HL-60 (cell line): ENCODE data around the gene AFAP1L2.
"Not testable (repeated sequence)": the region's sequence is repeated elsewhere in the genome, so short reads cannot be mapped to it uniquely, and the experiment has no call there.

ENCODE experiments used
- DNase-seq, 2 experiments: peaks; one replicate each; pipeline ENCODE4 v3.0.0-alpha.2; 2010 to 2020; ENCODE audit warnings: low read depth in 1 of 2, low spot score in 1 of 2
- H3K27ac ChIP-seq: fragments of 250-450 bp; sonication (Bioruptor Pico); replicated peaks from 2 replicates; pipeline ENCODE4 v1.5.1; 2020; ENCODE audit warnings: mild to moderate bottlenecking, moderate library complexity
- H3K27me3 ChIP-seq: fragments of 250-450 bp; sonication (Bioruptor Pico); 2 replicates; pipeline ENCODE4 v1.5.1; 2021; ENCODE audit warnings: mild to moderate bottlenecking, moderate library complexity; ENCODE audit not compliant: insufficient read depth, poor library complexity, severe bottlenecking
- H3K4me3 ChIP-seq: replicated peaks from 2 replicates; pipeline ENCODE4 v1.5.1; 2011; ENCODE audit warnings: mild to moderate bottlenecking, control low read depth, low read length; ENCODE audit not compliant: insufficient read depth
- CTCF ChIP-seq: IDR thresholded peaks from one replicate; pipeline ENCODE4 v1.5.1; 2011; ENCODE audit warnings: low read length, control low read depth, inconsistent platforms; ENCODE audit not compliant: insufficient read depth
- GABPA ChIP-seq: IDR thresholded peaks from 2 replicates; pipeline ENCODE4 v1.6.1; 2012; ENCODE audit warnings: low read depth
- POLR2AphosphoS5 ChIP-seq: IDR thresholded peaks from 2 replicates; pipeline ENCODE4 v1.6.1; 2012; ENCODE audit warnings: low read depth
- SPI1 ChIP-seq: IDR thresholded peaks from 2 replicates; pipeline ENCODE4 v1.6.1; 2012; ENCODE audit warnings: low read depth, mild to moderate bottlenecking, borderline replicate concordance
- TF ChIP-seq, protein P1 (sequence below): IDR thresholded peaks from 2 replicates; pipeline ENCODE4 v1.6.1; 2012; ENCODE audit warnings: low read depth; ENCODE audit not compliant: insufficient replicate concordance

AFAP1L2 gene

GRCh38 chr10:114335614-114336013, 68.7 kb downstream of the AFAP1L2 start:
- H3K27me3 ChIP-seq, result no peaks in the 10 kb centered on the region
- H3K27ac ChIP-seq, result no peak overlapping the region
- no peak overlapping the region for H3K4me3 ChIP-seq
- no peak for DNase-seq
- TF ChIP-seq SPI1 (no peak), GABPA (no peak), CTCF (no peak), POLR2AphosphoS5 (no peak)
- TF ChIP-seq, protein P1, sequence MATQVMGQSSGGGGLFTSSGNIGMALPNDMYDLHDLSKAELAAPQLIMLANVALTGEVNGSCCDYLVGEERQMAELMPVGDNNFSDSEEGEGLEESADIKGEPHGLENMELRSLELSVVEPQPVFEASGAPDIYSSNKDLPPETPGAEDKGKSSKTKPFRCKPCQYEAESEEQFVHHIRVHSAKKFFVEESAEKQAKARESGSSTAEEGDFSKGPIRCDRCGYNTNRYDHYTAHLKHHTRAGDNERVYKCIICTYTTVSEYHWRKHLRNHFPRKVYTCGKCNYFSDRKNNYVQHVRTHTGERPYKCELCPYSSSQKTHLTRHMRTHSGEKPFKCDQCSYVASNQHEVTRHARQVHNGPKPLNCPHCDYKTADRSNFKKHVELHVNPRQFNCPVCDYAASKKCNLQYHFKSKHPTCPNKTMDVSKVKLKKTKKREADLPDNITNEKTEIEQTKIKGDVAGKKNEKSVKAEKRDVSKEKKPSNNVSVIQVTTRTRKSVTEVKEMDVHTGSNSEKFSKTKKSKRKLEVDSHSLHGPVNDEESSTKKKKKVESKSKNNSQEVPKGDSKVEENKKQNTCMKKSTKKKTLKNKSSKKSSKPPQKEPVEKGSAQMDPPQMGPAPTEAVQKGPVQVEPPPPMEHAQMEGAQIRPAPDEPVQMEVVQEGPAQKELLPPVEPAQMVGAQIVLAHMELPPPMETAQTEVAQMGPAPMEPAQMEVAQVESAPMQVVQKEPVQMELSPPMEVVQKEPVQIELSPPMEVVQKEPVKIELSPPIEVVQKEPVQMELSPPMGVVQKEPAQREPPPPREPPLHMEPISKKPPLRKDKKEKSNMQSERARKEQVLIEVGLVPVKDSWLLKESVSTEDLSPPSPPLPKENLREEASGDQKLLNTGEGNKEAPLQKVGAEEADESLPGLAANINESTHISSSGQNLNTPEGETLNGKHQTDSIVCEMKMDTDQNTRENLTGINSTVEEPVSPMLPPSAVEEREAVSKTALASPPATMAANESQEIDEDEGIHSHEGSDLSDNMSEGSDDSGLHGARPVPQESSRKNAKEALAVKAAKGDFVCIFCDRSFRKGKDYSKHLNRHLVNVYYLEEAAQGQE, result no peak

- no peak overlapping the region for H3K27ac ChIP-seq
- DNase-seq, result no peak
- TF ChIP-seq CTCF, result no peak
- H3K27me3 ChIP-seq, result no peaks in the 10 kb centered on the region
- no peak overlapping the region for H3K4me3 ChIP-seq
Observed at GRCh38 chr10:114334301-114334700, 70.0 kb downstream of the AFAP1L2 start.

- not testable (repeated sequence) for H3K4me3 ChIP-seq, H3K27ac ChIP-seq, DNase-seq, H3K27me3 ChIP-seq
Observed at GRCh38 chr10:114333441-114333840, 70.9 kb downstream of the AFAP1L2 start.

- Histone ChIP-seq H3K27ac (no peak overlapping the region), H3K27me3 (no peaks in the 10 kb centered on the region), H3K4me3 (no peak overlapping the region)
- DNase-seq, result no peak
- no peak for TF ChIP-seq CTCF
Observed at GRCh38 chr10:114332301-114333192, 71.8 kb downstream of the AFAP1L2 start.

GRCh38 chr10:114329634-114330365, 74.5 kb downstream of the AFAP1L2 start:
- H3K27ac ChIP-seq, result no peak overlapping the region
- DNase-seq, result no peak
- H3K4me3 ChIP-seq, result no peak overlapping the region
- no peaks in the 10 kb centered on the region for H3K27me3 ChIP-seq
- TF ChIP-seq POLR2AphosphoS5 (no peak), CTCF (no peak), SPI1 (no peak), GABPA (no peak)
- TF ChIP-seq, protein P1, result no peak
